Mucosa of stomach (tissue), 1 donor: ENCODE results near the gene HES1.
"Not testable (repeated sequence)": the region's sequence is repeated elsewhere in the genome, so short reads cannot be mapped to it uniquely, and the experiment has no call there.

Source experiments
- H3K27me3 ChIP-seq: one replicate; pipeline ENCODE4 v1.7.0; 2013; ENCODE audit warnings: mild to moderate bottlenecking, low read length; ENCODE audit not compliant: control insufficient read depth, insufficient read depth
- H3K36me3 ChIP-seq: one replicate; pipeline ENCODE4 v1.7.0; 2013; ENCODE audit warnings: low read length; ENCODE audit not compliant: control insufficient read depth, insufficient read depth
- H3K4me1 ChIP-seq: one replicate; pipeline ENCODE4 v1.7.0; 2013; ENCODE audit warnings: mild to moderate bottlenecking, low read length; ENCODE audit not compliant: control insufficient read depth, insufficient read depth
- H3K4me3 ChIP-seq: one replicate; pipeline ENCODE4 v1.7.0; 2013; ENCODE audit warnings: low read length
- H3K9ac ChIP-seq: one replicate; pipeline ENCODE4 v1.7.0; 2013; ENCODE audit warnings: mild to moderate bottlenecking, low read length, moderate library complexity
- H3K9me3 ChIP-seq: one replicate; pipeline ENCODE4 v1.7.0; 2013; ENCODE audit warnings: mild to moderate bottlenecking, low read length, moderate library complexity; ENCODE audit not compliant: control insufficient read depth
- donor health status: Pancreatic carcinoma.

HES1 gene

GRCh38 chr3:194139814-194140391 lies 4.0 kb downstream of the HES1 start:
- peaks cover 37% of the 10 kb centered on the region for H3K4me1 ChIP-seq
- no peaks in the 10 kb centered on the region for H3K27me3 ChIP-seq
- H3K36me3 ChIP-seq: peaks cover 11% of the 10 kb centered on the region
- no peak overlapping the region for H3K4me3 ChIP-seq
- no peaks in the 10 kb centered on the region for H3K9me3 ChIP-seq
- H3K9ac ChIP-seq: peak overlapping the region; percentile 95

GRCh38 chr3:194140520-194141414 lies 4.8 kb downstream of the HES1 start:
- Histone ChIP-seq H3K36me3 (peaks cover 11% of the 10 kb centered on the region), H3K4me3 (peak overlapping the region; percentile 20), H3K9ac (peak overlapping the region; percentile 95), H3K9me3 (no peaks in the 10 kb centered on the region), H3K27me3 (no peaks in the 10 kb centered on the region), H3K4me1 (peaks cover 37% of the 10 kb centered on the region)

GRCh38 chr3:194141415-194142155 lies 5.6 kb downstream of the HES1 start:
- peak overlapping the region; percentile 82 for H3K9ac ChIP-seq
- peaks cover 10% of the 10 kb centered on the region for H3K36me3 ChIP-seq
- no peaks in the 10 kb centered on the region for H3K9me3 ChIP-seq
- no peak overlapping the region for H3K4me3 ChIP-seq
- H3K27me3 ChIP-seq: no peaks in the 10 kb centered on the region
- H3K4me1 ChIP-seq: peaks cover 37% of the 10 kb centered on the region

GRCh38 chr3:194142156-194142910 lies 6.4 kb downstream of the HES1 start:
- H3K9ac ChIP-seq: peak overlapping the region; percentile 82
- H3K27me3 ChIP-seq: no peaks in the 10 kb centered on the region
- no peak overlapping the region for H3K4me3 ChIP-seq
- peaks cover 3% of the 10 kb centered on the region for H3K36me3 ChIP-seq
- peaks cover 37% of the 10 kb centered on the region for H3K4me1 ChIP-seq
- H3K9me3 ChIP-seq: no peaks in the 10 kb centered on the region

- Histone ChIP-seq H3K4me1 (peaks cover 32% of the 10 kb centered on the region), H3K36me3 (no peaks in the 10 kb centered on the region), H3K27me3 (no peaks in the 10 kb centered on the region), H3K4me3 (no peak overlapping the region), H3K9ac (no peak overlapping the region), H3K9me3 (no peaks in the 10 kb centered on the region)
Observed at GRCh38 chr3:194145702-194146101, 9.8 kb downstream of the HES1 start.

- Histone ChIP-seq H3K9ac (no peak overlapping the region), H3K27me3 (no peaks in the 10 kb centered on the region), H3K4me3 (no peak overlapping the region)
Observed at GRCh38 chr3:194147679-194148078, 11.7 kb downstream of the HES1 start.

GRCh38 chr3:194148383-194148782 lies 12.4 kb downstream of the HES1 start:
- Histone ChIP-seq H3K27me3 (no peaks in the 10 kb centered on the region), H3K4me1 (peaks cover 28% of the 10 kb centered on the region), H3K4me3 (no peak overlapping the region), H3K9me3 (no peaks in the 10 kb centered on the region), H3K36me3 (no peaks in the 10 kb centered on the region), H3K9ac (no peak overlapping the region)

More at GRCh38 chr3:194147679-194148078, 11.7 kb downstream of the HES1 start:
- Histone ChIP-seq H3K36me3 (no peaks in the 10 kb centered on the region), H3K4me1 (peaks cover 27% of the 10 kb centered on the region), H3K9me3 (no peaks in the 10 kb centered on the region)

- Histone ChIP-seq H3K9me3 (no peaks in the 10 kb centered on the region), H3K36me3 (no peaks in the 10 kb centered on the region), H3K4me3 (no peak overlapping the region), H3K9ac (no peak overlapping the region), H3K27me3 (no peaks in the 10 kb centered on the region), H3K4me1 (peaks cover 28% of the 10 kb centered on the region)
Observed at GRCh38 chr3:194150252-194150934, 14.4 kb downstream of the HES1 start.

GRCh38 chr3:194150935-194151302 lies 15.0 kb downstream of the HES1 start:
- peaks cover 28% of the 10 kb centered on the region for H3K4me1 ChIP-seq
- H3K36me3 ChIP-seq, H3K27me3 ChIP-seq, H3K4me3 ChIP-seq, H3K9me3 ChIP-seq, H3K9ac ChIP-seq: not testable (repeated sequence)

- Histone ChIP-seq H3K4me1 (peaks cover 37% of the 10 kb centered on the region), H3K27me3 (no peaks in the 10 kb centered on the region)
Observed at GRCh38 chr3:194154346-194154745, 18.4 kb downstream of the HES1 start.

GRCh38 chr3:194156095-194156494 lies 20.1 kb downstream of the HES1 start:
- Histone ChIP-seq H3K9me3 (no peaks in the 10 kb centered on the region), H3K36me3 (no peaks in the 10 kb centered on the region), H3K4me3 (no peak overlapping the region), H3K27me3 (no peaks in the 10 kb centered on the region), H3K9ac (no peak overlapping the region), H3K4me1 (peaks cover 41% of the 10 kb centered on the region)

More at GRCh38 chr3:194154346-194154745, 18.4 kb downstream of the HES1 start:
- no peak overlapping the region for H3K9ac ChIP-seq
- no peaks in the 10 kb centered on the region for H3K9me3 ChIP-seq
- H3K4me3 ChIP-seq: no peak overlapping the region
- no peaks in the 10 kb centered on the region for H3K36me3 ChIP-seq
